Progenitor cell of endocrine pancreas (in vitro differentiated cells): ENCODE data around the gene SRGAP1. TPM values are rescaled to one million over a fixed set of nuclear protein-coding genes. Genes with fewer than 3 reads are reported as not detected.
"Not testable (repeated sequence)": the region's sequence is repeated elsewhere in the genome, so short reads cannot be mapped to it uniquely, and the experiment has no call there.

Experiments used
- DNase-seq: peaks from one replicate; pipeline ENCODE4 v3.0.0; 2021; ENCODE audit warnings: low spot score; ENCODE audit not compliant: unreplicated experiment
- H3K27ac Mint-ChIP-seq: 2 replicates; pipeline ENCODE4 v1.8.0; 2021; ENCODE audit warnings: mild to moderate bottlenecking, moderate library complexity, mixed read lengths
- H3K27me3 Mint-ChIP-seq: 2 replicates; pipeline ENCODE4 v1.8.0; 2021; ENCODE audit warnings: mixed read lengths
- H3K36me3 Mint-ChIP-seq: 2 replicates; pipeline ENCODE4 v1.8.0; 2022; ENCODE audit warnings: mixed read lengths; ENCODE audit not compliant: insufficient read depth
- H3K4me1 Mint-ChIP-seq: 2 replicates; pipeline ENCODE4 v1.8.0; 2021; ENCODE audit warnings: low read depth, mixed read lengths
- H3K4me3 Mint-ChIP-seq: 2 replicates; pipeline ENCODE4 v1.8.0; 2021; ENCODE audit warnings: low read depth, mild to moderate bottlenecking, moderate library complexity, mixed read lengths
- H3K9me3 Mint-ChIP-seq: 2 replicates; pipeline ENCODE4 v1.8.0; 2021; ENCODE audit warnings: low read depth, mixed read lengths
- CTCF ChIP-seq: fragments of 200-600 bp; sonication (generic); IDR thresholded peaks from one replicate; pipeline ENCODE4 v1.5.0; 2021; ENCODE audit warnings: antibody characterized with exemption, mild to moderate bottlenecking; ENCODE audit not compliant: unreplicated experiment
- total RNA-seq: library from RNA; stranded (reverse); gene quantifications from 2 replicates; pipeline ENCODE4 v1.2.1, GENCODE V29; 2021

Gene SRGAP1
- total RNA-seq, 1 donor from 2014 or later = 23.1 TPM

GRCh38 chr12:64105026-64105425, 260.5 kb downstream of the SRGAP1 start:
- Mint-ChIP-seq H3K27me3 (no peaks in the 10 kb centered on the region), H3K9me3 (no peaks in the 10 kb centered on the region), H3K4me3 (no peak overlapping the region), H3K4me1 (no peaks in the 10 kb centered on the region), H3K36me3 (peaks cover 5% of the 10 kb centered on the region), H3K27ac (no peak overlapping the region)
- no peak for DNase-seq
- TF ChIP-seq CTCF = no peak

- no peaks in the 10 kb centered on the region for H3K27me3 Mint-ChIP-seq
- peaks cover 3% of the 10 kb centered on the region for H3K9me3 Mint-ChIP-seq
- peaks cover 1% of the 10 kb centered on the region for H3K4me1 Mint-ChIP-seq
- peaks cover 12% of the 10 kb centered on the region for H3K36me3 Mint-ChIP-seq
- no peak overlapping the region for H3K4me3 Mint-ChIP-seq
- H3K27ac Mint-ChIP-seq = no peak overlapping the region
- no peak for TF ChIP-seq CTCF
- no peak for DNase-seq
These were observed 263.3 kb downstream of the SRGAP1 start for GRCh38 chr12:64107776-64108175.

GRCh38 chr12:64109706-64110105, 265.2 kb downstream of the SRGAP1 start:
- TF ChIP-seq CTCF = no peak
- DNase-seq = no peak
- H3K27ac Mint-ChIP-seq = no peak overlapping the region
- H3K27me3 Mint-ChIP-seq = no peaks in the 10 kb centered on the region
- H3K36me3 Mint-ChIP-seq = peaks cover 15% of the 10 kb centered on the region
- peaks cover 1% of the 10 kb centered on the region for H3K4me1 Mint-ChIP-seq
- H3K9me3 Mint-ChIP-seq = peaks cover 3% of the 10 kb centered on the region
- no peak overlapping the region for H3K4me3 Mint-ChIP-seq

GRCh38 chr12:64110864-64111263, 266.4 kb downstream of the SRGAP1 start:
- no peak for DNase-seq
- Mint-ChIP-seq H3K36me3 (peaks cover 19% of the 10 kb centered on the region), H3K27ac (no peak overlapping the region), H3K4me3 (no peak overlapping the region), H3K9me3 (peaks cover 3% of the 10 kb centered on the region), H3K4me1 (peaks cover 1% of the 10 kb centered on the region), H3K27me3 (no peaks in the 10 kb centered on the region)
- no peak for TF ChIP-seq CTCF

GRCh38 chr12:64116969-64117368, 272.5 kb downstream of the SRGAP1 start:
- no peak for DNase-seq
- no peak overlapping the region for H3K27ac Mint-ChIP-seq
- TF ChIP-seq CTCF = no peak
- H3K9me3 Mint-ChIP-seq = peaks cover 3% of the 10 kb centered on the region
- peaks cover 16% of the 10 kb centered on the region for H3K36me3 Mint-ChIP-seq
- no peak overlapping the region for H3K4me3 Mint-ChIP-seq
- H3K27me3 Mint-ChIP-seq = no peaks in the 10 kb centered on the region
- H3K4me1 Mint-ChIP-seq = peaks cover 5% of the 10 kb centered on the region

GRCh38 chr12:64120568-64120967, 276.1 kb downstream of the SRGAP1 start:
- no peaks in the 10 kb centered on the region for H3K9me3 Mint-ChIP-seq
- no peak overlapping the region for H3K27ac Mint-ChIP-seq
- H3K27me3 Mint-ChIP-seq = no peaks in the 10 kb centered on the region
- no peak for DNase-seq
- H3K4me1 Mint-ChIP-seq = peaks cover 5% of the 10 kb centered on the region
- peaks cover 7% of the 10 kb centered on the region for H3K36me3 Mint-ChIP-seq
- H3K4me3 Mint-ChIP-seq = no peak overlapping the region
- no peak for TF ChIP-seq CTCF

GRCh38 chr12:64121086-64121485, 276.6 kb downstream of the SRGAP1 start:
- H3K9me3 Mint-ChIP-seq, H3K4me3 Mint-ChIP-seq, H3K36me3 Mint-ChIP-seq, H3K27ac Mint-ChIP-seq, DNase-seq, H3K27me3 Mint-ChIP-seq, H3K4me1 Mint-ChIP-seq: not testable (repeated sequence)
